ENCODE data around the gene VPS33A. TPM values are rescaled to one million over a fixed set of nuclear protein-coding genes. Genes with fewer than 3 reads are reported as not detected.

The VPS33A gene
- total and polyA plus RNA-seq, 2 of the 13 experiments (the other 11 are each of a cell fraction or from before 2014, with no cell fraction given), result 11.0 to 43.6 TPM

DNA sequence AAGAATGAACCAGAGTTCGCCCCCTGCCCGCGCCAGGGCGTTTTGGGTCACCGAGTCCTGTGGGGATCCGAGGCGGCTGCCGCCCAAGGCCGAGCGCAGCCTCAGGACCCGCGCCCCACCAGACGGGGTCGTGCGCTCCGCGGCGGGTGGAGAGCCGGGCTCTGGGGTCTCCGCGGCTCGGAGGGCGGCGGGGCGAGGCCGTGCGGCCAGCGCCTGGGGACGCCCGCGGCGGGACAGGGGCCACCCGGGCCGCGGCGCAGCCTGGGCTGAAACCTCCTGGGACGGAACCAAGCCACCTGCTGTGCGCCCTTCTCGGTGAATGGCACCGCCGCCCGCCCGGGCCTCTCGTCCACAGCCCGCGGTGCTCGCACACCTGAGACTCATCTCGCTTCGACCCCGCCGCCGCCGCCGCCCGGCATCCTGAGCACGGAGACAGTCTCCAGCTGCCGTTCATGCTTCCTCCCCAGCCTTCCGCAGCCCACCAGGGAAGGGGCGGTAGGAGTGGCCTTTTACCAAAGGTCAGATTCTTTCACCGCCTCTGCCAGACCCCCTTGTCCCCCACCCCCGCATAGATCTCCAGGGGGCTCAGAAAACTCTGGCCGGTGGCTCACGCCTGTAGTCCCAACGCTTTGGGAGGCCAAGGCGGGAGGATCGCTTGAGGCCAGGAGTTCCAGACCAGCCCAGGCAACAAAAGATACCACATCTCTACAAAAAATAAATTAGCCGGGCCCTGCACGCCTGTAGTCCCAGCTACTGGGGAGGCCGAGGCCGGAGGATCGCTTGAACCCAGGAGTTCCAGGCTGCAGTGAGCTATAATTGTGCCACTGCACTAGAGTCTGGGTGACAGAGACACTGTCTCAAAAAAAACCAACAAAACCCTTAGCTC, 61.9 kb downstream of the VPS33A start:
- ChIA-PET POLR2A (interaction anchor here (1.3 kb wide), 1 partner anchor 21 kb away, joined by 6 read pairs; the partner anchor contains the start of gene DIABLO), CTCF (ENCODE audit: low intra/inter-chr PET ratio, low total read pairs) (no interaction called here)
- no peak overlapping the region for H3K9ac ChIP-seq (ENCODE audit: insufficient read depth, low read depth, low read length)
- TF ChIP-seq ZFP36 (IDR thresholded peaks at IDR 0.05; ENCODE audit: borderline replicate concordance, low read depth, low read length, partially characterized antibody), result no peak
- TF ChIP-seq KDM5B (CRISPR knock-in tag; IDR thresholded peaks at IDR 0.05; ENCODE audit: borderline replicate concordance), result no peak
- TF ChIP-seq KAT7 (CRISPR knock-in tag; IDR thresholded peaks at IDR 0.05; ENCODE audit: borderline replicate concordance), result no peak
- TF ChIP-seq SRF (IDR thresholded peaks at IDR 0.05; ENCODE audit: low read depth, low read length), result no peak
- no peak for TF ChIP-seq KLF16 (CRISPR knock-in tag; IDR thresholded peaks at IDR 0.05)
- no peak for TF ChIP-seq ZNF33B (CRISPR knock-in tag; IDR thresholded peaks at IDR 0.05)
- no peak for TF ChIP-seq IKZF1 (IDR thresholded peaks at IDR 0.05)
- no peak for TF ChIP-seq ZNF296 (CRISPR knock-in tag; conservative IDR thresholded peaks at IDR 0.05)
- no peak for TF ChIP-seq SATB2 (CRISPR knock-in tag; IDR thresholded peaks at IDR 0.05)
- TF ChIP-seq, protein P1, sequence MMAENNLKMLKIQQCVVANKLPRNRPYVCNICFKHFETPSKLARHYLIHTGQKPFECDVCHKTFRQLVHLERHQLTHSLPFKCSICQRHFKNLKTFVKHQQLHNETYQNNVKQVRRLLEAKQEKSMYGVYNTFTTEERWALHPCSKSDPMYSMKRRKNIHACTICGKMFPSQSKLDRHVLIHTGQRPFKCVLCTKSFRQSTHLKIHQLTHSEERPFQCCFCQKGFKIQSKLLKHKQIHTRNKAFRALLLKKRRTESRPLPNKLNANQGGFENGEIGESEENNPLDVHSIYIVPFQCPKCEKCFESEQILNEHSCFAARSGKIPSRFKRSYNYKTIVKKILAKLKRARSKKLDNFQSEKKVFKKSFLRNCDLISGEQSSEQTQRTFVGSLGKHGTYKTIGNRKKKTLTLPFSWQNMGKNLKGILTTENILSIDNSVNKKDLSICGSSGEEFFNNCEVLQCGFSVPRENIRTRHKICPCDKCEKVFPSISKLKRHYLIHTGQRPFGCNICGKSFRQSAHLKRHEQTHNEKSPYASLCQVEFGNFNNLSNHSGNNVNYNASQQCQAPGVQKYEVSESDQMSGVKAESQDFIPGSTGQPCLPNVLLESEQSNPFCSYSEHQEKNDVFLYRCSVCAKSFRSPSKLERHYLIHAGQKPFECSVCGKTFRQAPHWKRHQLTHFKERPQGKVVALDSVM (CRISPR knock-in tag; IDR thresholded peaks at IDR 0.05), result peak; percentile 57
- TF ChIP-seq ZNF800 (CRISPR knock-in tag; IDR thresholded peaks at IDR 0.05), result peak; percentile 39; the same call in 1 of the 2 replicates
- TF ChIP-seq, protein P2, sequence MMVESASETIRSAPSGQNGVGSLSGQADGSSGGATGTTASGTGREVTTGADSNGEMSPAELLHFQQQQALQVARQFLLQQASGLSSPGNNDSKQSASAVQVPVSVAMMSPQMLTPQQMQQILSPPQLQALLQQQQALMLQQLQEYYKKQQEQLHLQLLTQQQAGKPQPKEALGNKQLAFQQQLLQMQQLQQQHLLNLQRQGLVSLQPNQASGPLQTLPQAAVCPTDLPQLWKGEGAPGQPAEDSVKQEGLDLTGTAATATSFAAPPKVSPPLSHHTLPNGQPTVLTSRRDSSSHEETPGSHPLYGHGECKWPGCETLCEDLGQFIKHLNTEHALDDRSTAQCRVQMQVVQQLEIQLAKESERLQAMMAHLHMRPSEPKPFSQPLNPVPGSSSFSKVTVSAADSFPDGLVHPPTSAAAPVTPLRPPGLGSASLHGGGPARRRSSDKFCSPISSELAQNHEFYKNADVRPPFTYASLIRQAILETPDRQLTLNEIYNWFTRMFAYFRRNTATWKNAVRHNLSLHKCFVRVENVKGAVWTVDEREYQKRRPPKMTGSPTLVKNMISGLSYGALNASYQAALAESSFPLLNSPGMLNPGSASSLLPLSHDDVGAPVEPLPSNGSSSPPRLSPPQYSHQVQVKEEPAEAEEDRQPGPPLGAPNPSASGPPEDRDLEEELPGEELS (CRISPR knock-in tag; IDR thresholded peaks at IDR 0.05), result no peak
- no peak for TF ChIP-seq WIZ (CRISPR knock-in tag; IDR thresholded peaks at IDR 0.05)
- TF ChIP-seq KDM2A (CRISPR knock-in tag; IDR thresholded peaks at IDR 0.05; ENCODE audit: borderline replicate concordance, low read depth), result 0 out of 2 replicates have a peak, but pooled peaks have one; percentile 10
- no peak for TF ChIP-seq RBFOX2 (IDR thresholded peaks at IDR 0.05; ENCODE audit: low read depth, low read length)
- TF ChIP-seq ZNF879 (CRISPR knock-in tag; IDR thresholded peaks at IDR 0.05), result no peak
- TF ChIP-seq CAMTA2 (CRISPR knock-in tag; IDR thresholded peaks at IDR 0.05; ENCODE audit: borderline replicate concordance), result no peak
- TF ChIP-seq ATRX (CRISPR knock-in tag; IDR thresholded peaks at IDR 0.05; ENCODE audit: borderline replicate concordance), result no peak
- no peak for TF ChIP-seq ZFP1 (CRISPR knock-in tag; IDR thresholded peaks at IDR 0.05)
- ATAC-seq, result peak; percentile 1
- H3K27me3 ChIP-seq (ENCODE audit: control insufficient read depth in 1 of 2, insufficient read depth in 2 of 2, low read length in 2 of 2), result peaks cover 6 to 55% of the 10 kb centered on the region in 2 experiments
- intact Hi-C loops (cut with micrococcal nuclease; ENCODE audit: unreplicated experiment) (no loop called here), in situ Hi-C loops (cut with HindIII; ENCODE audit: extremely low pct_ligation_motif_present, low pct_unique_long_range_greater_than_20kb) (no loop called here)
- H3K4me1 ChIP-seq (ENCODE audit: insufficient read depth, low read length), result peaks cover 29% of the 10 kb centered on the region
- H3K9me3 ChIP-seq (ENCODE audit: low read length), result no peaks in the 10 kb centered on the region
- BruUV-seq (replicated peaks), result no TSS peak
- H3K27ac ChIP-seq (ENCODE audit: extremely low read length, insufficient read depth, low read length), result no peak overlapping the region
- H3K4me2 ChIP-seq (ENCODE audit: low read depth, low read length), result peak overlapping the region; percentile 96
- H4K20me1 ChIP-seq (ENCODE audit: insufficient read depth, low read length), result 0 out of 2 replicates have a peak, but pooled peaks cover 2% of the 10 kb centered on the region
- peaks cover 6 to 15% of the 10 kb centered on the region in 2 experiments for H3K36me3 ChIP-seq (replicated peaks in 1 of 2; ENCODE audit: control insufficient read depth in 1 of 2, insufficient read depth in 2 of 2, low read length in 2 of 2)
- FAIRE-seq, result no peak
- no peak overlapping the region for H2AFZ ChIP-seq (ENCODE audit: low read length)
- H3K4me3 ChIP-seq (replicated peaks in 1 of 3; ENCODE audit: insufficient read depth in 1 of 3, low read depth in 2 of 3, low read length in 3 of 3), result peak overlapping the region; percentile 37 to 76 (median 40); a peak in 5 of 6 replicates
- 35% methylated on average over 14 of the region's 71 CpGs for WGBS (ENCODE audit: low lambda C conversion rate)
- no peaks in the 10 kb centered on the region for H3K79me2 ChIP-seq (ENCODE audit: insufficient read depth, low read length)
- DNase-seq (ENCODE audit: low spot score), result no peak

Data from HepG2 (cell line).